Erythroblast (primary cell): Measurements from ENCODE around the gene TTC21B.

ENCODE experiments used
- GATA1 ChIP-seq: IDR thresholded peaks from 2 replicates; pipeline ENCODE4 v1.6.1; 2011; ENCODE audit warnings: low read depth, mild to moderate bottlenecking, control low read depth, low read length, moderate library complexity
- POLR2A ChIP-seq: IDR thresholded peaks from 2 replicates; pipeline ENCODE4 v1.6.1; 2011; ENCODE audit warnings: mild to moderate bottlenecking, low read length

GRCh38 chr2:165970663-165971062, 17.1 kb upstream of the TTC21B start:
- no peak for TF ChIP-seq POLR2A
- TF ChIP-seq GATA1 = no peak
